HS-5 (cell line): ENCODE data around the gene APOL1.
"Not testable (repeated sequence)": the region's sequence is repeated elsewhere in the genome, so short reads cannot be mapped to it uniquely, and the experiment has no call there.

Experiments used
- DNase-seq: peaks from one replicate; pipeline ENCODE4 v3.0.0-alpha.2; 2012; ENCODE audit warnings: low read depth

The APOL1 gene

DNA sequence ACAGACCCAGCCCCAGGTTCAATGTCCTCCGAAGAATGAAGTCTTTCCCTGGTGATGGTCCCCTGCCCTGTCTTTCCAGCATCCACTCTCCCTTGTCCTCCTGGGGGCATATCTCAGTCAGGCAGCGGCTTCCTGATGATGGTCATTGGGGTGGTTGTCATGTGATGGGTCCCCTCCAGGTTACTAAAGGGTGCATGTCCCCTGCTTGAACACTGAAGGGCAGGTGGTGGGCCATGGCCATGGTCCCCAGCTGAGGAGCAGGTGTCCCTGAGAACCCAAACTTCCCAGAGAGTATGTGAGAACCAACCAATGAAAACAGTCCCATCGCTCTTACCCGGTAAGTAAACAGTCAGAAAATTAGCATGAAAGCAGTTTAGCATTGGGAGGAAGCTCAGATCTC is 14.1 kb downstream of the APOL1 start:
- no peak for DNase-seq

DNA sequence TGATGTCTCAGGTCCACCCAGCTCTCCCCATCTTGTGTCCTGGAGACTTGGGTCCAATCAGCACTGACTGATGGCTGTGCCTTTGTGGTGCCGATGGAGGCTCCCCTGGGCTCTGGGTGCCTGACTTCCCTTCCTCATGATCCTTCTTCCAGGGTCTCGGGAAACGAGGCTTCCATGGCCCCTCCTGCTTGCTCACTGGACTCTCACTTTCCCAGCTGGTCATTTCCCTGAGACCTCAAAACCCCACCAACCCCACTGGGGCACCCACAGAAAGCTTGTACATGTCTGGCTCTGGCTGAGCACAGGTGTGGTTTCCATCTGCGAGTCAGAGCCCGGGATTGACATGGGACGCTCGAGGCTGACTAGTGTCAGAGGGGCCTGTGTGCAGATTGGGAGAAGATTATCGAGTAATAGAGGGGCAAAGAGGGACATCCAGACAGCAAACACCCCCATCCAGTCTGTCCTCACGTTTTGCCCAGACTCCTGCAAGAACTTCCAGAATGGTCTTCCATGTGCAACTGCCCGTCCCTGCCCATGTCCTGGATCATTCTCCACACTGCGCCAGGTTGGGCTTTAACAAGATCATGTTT is 15.1 kb downstream of the APOL1 start:
- DNase-seq = no peak

DNA sequence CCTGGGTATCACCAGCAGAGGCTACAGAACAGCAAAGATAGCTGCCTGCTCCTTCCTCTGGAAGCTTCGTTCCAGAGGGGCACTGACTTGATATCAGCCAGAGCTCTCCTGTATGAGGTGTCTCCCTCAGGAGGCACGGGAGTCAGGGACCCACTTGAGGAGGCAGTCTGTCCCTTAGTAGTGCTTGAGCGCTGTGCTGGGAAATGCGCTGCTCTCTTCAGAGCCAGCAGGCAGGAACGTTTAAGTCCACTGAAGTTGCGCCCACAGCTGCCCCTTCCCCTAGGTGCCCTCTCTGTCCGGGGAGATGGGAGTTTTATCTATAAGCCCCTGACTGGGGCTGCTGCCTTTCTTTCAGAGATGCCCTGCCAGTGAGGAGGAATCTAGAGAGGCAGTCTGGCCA is 18.3 kb downstream of the APOL1 start:
- not testable (repeated sequence) for DNase-seq

DNA sequence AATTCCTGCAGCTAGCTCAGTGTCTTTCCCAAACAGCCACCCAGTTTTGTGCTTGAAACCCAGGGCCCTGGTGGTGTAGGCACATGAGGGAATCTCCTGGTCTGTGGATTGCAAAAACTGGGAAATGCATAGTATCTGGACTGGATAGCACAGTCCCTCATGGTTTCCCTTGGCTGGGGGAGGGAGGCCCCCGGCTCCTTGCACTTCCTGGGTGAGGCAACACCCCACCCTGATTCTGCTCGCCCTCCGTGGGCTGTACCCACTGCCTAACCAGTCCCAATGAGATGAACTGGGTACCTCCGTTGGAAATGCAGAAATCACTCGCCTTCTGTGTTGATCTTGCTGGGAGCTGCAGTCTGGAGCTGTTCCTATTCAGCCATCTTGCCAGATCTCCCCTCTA is 19.0 kb downstream of the APOL1 start:
- not testable (repeated sequence) for DNase-seq

DNA sequence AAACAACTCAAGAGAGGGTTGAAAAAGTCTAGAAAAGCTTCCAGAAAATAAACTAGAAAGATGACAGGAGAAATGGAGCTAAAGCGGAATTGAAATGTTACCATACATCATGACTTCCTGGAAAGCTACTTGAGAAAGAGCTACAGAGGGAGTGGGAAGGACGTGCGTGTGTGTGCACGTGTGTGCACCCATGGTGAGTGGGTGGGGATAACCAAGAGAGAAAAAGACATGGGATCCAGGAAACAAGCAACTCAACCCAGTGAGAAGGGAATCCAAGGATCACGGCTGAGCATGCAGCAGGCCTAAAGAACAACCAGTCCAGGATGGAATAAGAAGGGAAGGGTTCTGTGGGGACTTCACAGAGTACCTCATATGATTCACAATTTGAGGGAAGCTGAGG is 21.6 kb downstream of the APOL1 start:
- DNase-seq = no peak

DNA sequence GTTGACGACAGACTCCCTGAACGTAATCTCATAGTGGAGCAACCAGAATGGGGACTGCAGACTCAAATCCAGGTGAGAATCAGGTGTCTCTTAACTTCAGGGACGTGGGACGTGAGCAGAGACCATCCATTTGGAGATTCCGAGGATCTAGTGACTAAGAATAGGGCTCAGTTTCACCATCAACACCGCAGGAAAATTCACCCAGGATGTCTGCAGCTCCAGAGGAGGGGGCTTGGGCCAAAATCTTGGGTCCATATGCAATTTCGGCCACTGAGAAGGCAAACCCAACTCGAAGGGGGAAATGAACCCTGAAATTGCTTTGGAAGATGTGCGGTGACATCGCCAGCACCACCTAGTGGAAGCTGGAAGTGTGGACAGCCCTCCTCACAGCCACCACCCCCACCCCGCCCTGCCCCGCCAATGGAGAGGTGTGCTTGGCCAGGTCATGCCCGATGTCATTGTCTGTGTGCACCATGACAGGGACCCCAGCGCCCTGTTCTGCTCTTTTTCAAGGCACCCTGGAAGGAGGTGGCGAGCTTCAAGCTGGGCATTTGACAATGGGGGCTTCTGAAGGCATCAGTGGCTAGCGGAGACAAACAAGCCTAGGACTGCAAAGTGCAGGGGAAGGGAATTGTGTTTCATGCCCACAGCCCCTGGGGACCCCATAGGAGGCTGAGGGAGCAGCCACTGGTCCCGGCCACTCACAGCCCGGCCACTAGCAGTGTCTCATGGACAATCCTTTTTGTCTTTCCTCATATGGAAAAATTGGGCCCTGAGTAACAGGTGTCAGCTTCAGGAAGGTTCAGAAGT is 24.8 kb downstream of the APOL1 start:
- no peak for DNase-seq

DNA sequence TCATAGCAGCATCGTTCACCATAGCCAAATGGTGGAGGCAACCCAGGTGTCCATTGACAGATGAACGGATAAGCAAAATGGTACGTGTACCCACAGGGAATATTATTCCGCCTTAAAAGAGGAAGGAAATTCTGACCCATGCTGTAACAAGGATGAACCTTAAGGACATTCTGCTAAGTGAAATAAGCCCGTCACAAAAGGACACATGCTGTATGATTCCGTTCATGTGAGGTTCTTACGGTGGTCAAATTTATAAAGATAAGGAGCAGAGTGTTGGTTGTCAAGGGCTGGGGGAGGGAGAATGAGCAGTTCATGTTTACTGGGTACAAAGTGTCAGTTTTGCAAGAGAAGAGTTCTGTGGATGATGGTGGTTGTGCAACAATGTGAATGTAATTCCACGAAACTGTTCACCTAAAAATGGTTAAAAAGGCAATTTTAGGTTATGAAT is 26.3 kb downstream of the APOL1 start:
- DNase-seq = no peak

DNA sequence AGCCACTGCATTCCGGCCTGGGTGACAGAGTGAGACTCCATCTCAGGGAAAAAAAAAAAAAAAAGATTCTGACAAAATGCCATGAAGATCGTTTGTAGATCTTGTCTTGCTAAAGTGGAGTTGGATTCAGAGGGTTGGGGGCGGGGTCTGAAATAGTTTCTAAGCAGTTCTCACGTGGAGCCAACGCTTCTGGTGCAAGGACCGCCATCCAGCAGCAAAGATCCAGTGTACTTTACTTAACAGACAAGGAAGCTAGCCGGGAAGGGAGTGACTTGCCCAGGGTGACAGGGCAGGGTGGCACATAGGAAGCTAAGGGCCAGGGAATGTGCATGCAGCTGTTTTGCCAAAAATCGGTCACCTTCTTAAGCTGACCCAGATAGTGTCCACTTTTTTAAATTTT is 27.4 kb downstream of the APOL1 start:
- DNase-seq = no peak

DNA sequence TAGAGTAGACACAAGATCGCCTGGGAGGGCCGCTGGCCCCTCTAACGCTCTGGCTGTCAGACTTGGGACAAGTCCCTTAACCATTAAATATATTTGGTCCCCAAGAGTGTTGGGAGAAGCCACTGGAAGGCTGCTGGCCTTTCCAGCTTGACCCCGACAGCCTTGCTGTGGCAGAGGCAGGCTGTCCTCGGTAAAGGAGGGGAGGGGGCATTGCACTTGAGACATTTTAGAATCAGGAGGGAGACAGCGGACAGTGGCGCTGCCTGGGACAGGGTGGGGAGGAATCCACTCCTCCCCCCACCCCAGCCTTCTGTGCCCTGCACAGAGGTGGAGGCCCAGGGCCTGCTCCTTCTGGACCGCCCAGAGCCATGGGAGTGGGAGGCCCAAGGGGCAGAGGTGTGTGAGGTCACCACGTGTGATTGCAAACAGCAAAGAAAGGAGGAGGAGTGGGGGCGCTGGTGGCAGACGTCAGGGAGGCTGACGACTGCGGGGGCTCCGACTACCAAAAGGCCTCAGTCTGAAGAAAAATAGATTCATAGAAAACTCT is 28.9 kb downstream of the APOL1 start:
- DNase-seq = no peak

DNA sequence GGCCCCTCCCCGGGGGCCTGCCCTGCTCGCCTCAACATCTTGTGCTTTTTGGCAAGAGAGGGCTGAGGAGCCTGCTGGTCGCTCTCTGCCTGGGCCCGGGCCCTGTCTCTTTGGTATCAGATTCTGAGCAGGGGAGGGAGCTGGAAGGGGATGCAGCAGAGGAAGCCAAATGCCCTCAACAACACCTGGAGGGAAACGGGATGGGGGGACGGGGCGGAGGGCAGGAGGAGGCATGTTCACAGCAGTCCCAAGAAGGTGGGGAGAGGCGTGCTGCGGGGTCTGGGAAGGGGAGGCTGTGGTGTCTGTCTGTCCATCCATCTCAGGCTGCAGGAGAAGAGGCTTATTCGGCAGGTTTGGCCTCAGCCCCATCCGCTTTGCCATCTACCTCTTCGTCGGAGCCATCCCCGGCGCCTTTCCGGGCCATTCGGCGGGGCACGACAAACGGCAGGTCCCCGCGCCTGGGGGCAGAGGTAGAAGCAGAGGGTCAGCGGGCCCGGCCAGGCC is 29.4 kb downstream of the APOL1 start:
- DNase-seq = no peak

DNA sequence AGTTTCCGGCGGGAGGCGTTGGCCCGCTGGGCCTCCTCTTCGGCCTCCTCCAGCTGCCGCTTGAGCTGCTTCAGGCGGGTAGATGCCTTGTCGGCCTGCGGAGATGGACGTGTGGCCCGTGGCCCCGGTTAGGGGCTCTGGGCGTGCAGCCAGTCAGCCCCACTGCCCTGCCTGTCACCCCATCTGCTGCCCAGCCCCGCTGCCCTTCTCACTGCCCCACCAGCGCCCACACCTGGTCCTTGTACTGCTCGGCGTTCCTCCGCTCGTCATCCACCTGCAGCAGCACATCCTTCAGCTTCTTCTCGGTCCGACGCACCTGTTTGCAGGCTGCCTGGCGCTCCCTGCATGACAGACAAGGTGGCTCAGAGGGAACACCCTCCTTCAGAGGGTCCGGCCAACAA is 31.2 kb downstream of the APOL1 start:
- no peak for DNase-seq

DNA sequence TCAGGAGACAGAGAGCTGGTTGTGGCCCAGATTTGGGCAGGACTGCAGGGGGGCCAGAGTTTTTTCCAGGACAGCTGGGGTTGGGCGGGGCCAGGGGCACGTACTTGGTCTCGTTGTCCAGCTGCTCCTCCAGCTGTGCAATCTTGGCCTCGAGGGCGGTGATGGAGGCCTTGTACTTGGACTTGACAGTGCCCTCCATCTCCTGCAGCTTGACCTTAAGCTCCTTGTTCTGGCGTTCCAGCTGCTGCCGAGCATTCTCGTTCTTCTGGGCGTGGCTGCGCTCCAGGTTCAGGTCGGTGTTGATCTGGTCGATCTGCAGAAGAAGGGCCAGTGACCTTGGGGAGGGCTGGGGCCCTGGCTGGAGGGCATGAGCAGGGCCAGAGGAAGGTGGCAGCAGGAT is 32.1 kb downstream of the APOL1 start:
- DNase-seq = no peak

DNA sequence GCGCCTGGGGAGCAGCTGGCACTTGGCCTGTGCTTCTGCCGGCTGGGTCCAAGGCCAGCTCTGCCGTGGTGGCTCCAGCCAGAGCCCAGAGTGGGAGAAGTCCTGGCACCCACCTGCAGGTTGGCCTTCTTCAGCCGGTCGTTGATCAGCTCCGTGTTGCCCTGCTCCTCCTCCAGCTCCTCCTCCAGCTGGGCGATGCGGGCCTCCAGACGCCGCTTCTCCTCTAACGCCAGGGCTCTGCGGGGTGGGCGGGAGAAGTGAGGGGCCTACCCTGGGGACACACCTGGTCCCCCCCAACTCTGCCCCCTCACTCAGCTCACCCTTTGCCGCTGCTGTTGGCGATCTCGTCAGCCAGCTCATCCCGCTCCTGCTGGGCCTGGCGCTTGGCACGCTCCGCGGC is 32.6 kb downstream of the APOL1 start:
- no peak for DNase-seq

DNA sequence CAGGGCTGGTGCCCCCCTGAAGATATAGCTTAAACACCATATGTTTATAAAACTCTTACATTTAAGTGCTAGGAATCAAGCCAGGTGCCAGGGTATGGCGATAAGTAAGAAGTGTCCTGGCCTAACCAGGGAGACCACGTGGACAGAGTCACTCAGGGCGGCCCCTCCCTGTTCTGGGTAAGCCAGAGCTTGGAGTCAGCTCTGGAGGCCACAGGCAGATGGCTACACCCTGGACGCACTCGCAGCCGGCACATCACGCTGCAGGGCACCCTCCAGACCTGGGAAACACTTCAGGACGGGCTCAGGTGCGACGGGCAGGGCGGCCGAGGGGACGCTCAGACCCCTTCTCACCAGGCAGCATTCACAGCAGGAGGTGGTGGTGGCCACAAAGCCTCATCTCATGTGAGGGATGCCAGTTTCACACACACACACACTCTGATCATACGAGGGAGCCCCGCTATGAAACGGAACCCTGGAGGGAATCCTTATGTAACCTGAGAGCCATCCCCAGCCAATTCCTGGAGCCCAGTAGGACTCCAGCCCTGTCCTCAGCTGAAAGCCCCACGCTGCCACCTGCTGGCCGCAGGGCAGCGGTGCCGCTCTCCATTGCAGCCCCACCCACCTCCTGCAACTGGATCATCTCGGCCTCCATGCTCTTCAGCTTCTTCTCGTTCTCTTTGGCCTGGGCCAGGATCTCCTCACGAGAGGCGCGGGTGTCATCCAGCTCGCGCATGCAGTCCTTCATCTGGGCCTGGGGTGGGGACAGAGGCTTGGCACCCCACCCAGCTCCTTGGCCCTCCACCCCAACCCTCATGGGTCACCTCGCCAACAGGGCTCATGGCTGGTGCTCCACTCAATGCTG is 33.4 kb downstream of the APOL1 start:
- no peak for DNase-seq

DNA sequence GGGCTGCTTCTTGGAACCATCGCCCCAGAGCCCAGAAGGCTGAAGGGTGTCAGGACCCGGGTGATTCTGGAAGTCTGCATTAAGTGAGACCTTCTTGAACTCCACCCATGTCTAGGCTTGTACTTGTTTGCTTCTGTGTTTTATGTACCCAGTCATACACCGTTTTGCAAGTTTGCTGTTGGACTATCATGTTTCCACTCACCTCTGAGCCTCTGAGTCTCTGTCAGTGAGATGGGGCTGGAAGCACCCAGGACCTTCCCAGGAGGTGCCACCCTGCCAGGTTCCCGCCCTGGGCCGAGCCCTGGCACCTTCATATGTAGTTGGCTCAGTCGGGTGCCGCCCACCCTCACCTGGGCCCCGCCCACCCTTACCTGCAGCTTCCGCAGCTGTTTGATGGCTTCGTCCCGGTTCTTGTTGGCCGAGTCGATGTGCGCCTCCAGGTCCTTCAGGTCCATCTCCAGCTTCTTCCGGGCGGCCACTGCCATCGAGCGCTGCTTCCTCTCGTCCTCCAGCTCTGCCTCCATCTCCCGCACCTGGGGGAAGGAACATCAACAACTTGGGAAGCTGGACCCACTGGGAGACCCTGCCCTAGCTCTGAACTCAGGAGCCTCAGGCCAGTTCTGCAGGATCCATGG is 35.1 kb downstream of the APOL1 start:
- no peak for DNase-seq

DNA sequence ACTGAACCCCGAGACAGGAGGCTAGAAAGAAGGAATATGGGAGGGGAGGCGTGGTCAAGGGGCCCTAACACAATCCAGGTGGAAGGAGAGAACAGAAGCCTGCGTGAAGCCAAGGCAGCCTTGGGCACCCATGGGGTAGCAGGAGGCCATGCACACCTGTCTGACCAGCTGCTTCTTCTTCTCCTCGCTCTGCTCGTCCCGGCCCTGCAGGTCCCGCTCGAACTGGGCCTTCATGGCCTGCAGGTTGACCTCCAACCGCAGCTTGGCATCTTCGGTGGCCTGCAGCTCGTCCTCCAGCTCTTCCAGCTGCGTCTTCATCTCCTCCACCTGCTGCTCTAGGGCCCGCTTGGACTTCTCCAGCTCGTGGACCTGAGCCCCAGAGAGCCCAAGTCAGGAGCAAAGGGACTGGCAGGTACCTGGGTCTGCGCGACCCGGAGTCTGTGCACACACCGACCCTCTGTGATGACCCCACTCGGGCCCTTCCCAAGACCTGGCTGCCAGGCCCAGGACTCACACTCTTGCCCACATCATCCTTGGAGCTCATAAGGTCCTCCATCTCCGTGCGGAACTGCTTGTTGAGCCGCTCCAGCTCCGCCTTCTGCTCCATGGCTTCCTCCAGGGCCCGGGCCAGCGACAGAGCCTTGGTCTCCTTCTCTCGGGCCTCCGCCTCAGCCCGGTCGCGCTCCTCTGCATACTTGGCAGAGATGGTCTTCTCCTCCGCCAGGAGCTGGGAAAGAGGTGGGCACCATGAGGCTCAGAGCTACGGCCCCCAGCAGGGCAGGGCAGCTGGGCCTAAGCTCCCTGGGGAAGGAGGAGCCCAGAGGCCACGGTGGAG is 35.9 kb downstream of the APOL1 start:
- no peak for DNase-seq

DNA sequence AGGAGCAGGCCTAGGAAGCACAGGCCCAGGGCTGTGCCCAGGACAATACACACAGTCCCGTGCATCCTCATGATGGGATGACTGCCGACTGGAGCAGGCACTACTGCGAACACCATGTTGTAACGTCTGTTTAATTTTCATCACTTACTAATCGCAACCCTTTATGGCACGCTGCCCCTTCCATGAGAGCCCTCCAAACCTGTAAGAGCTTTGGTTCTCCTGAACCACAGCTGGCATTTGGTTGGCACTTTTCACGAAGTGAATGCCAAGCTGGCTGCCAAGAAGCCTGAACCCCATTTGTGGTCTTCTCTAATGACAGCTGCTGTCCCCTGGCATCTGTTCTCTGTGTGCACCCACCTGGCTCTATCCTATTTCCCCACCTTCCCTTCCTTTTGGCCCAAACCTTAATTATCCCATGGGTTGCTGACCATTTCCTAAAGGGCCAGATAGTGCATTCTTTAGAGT is 36.5 kb downstream of the APOL1 start:
- no peak for DNase-seq

DNA sequence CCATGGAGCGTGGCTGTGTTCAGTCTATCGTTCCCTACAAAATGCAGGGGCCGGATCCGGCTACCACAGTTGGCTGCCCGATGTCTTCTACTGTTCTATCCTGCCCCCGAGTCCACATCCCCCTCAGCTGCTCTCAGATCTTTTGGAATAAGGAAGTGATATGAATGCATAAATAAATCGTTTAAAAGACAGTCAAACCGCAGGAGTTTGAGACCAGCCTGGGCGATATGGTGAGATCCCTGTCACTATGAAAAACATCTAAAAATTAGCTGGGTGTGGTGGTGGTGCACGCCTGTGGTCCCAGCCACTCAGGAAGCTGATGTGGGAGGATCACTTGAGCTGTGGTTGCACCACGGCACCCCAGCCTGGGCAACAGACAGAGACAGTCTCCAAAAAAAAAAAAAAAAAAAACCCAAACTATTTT is 37.0 kb downstream of the APOL1 start:
- DNase-seq = not testable (repeated sequence)

DNA sequence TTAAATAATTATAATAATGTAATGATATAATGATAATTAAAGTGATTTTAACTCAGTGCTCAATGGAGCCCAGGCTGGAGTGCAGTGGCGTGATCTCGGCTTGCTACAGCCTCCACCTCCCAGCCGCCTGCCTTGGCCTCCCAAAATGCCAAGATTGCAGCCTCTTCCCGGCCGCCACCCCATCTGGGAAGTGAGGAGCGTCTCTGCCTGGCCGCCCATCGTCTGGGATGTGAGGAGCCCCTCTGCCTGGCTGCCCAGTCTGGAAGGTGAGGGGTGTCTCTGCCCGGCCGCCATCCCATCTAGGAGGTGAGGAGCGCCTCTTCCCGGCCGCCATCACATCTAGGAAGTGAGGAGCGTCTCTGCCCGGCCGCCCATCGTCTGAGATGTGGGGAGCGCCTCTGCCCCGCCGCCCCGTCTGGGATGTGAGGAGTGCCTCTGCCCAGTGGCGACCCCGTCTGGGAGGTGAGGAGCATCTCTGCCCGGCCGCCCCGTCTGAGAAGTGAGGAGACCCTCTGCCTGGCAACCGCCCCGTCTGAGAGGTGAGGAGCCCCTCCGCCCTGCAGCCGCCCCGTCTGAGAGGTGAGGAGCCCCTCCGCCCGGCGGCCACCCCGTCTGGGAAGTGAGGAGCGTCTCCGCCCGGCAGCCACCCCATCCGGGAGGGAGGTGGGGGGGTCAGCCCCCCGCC is 37.6 kb downstream of the APOL1 start:
- DNase-seq = not testable (repeated sequence)
